ENCODE measurements around the gene CORIN. TPM values are rescaled to one million over a fixed set of nuclear protein-coding genes. Genes with fewer than 3 reads are reported as not detected.
"Not testable (repeated sequence)": the region's sequence is repeated elsewhere in the genome, so short reads cannot be mapped to it uniquely, and the experiment has no call there.

The CORIN gene
- polyA plus RNA-seq, 2 of the 4 experiments (the other 2 are of a cell fraction), result 0.03 TPM; not detected in 1

- ChIA-PET POLR2A (no interaction called here), CTCF (no interaction called here)
- FAIRE-seq, result no peak
- TF ChIP-seq MAFK (IDR thresholded peaks at IDR 0.05; ENCODE audit: partially characterized antibody) (no peak), FOSL2 (IDR thresholded peaks at IDR 0.05) (no peak), FOSL2 (CRISPR knock-in tag; IDR thresholded peaks at IDR 0.05) (no peak), TP53 (CRISPR knock-in tag; IDR thresholded peaks at IDR 0.05) (no peak), HMGXB4 (CRISPR knock-in tag; IDR thresholded peaks at IDR 0.05; ENCODE audit: borderline replicate concordance) (no peak), RAD21 (conservative IDR thresholded peaks at IDR 0.05 in 1 of 2, IDR thresholded peaks at IDR 0.05 in 1 of 2) (no peak)
- 0% methylated on average over 1 of the region's 1 CpG for WGBS (ENCODE audit: missing lambda C conversion rate)
- H3K4me2 ChIP-seq, result no peak overlapping the region
- no peak overlapping the region for H3K4me3 ChIP-seq
- H3K27ac ChIP-seq, result no peak overlapping the region
- ATAC-seq, result no peak
- DNase-seq (ENCODE audit: low read depth in 1 of 2, low spot score in 1 of 2), result no peak
- no peaks in the 10 kb centered on the region for H3K4me1 ChIP-seq
- H3K9me3 ChIP-seq, result no peaks in the 10 kb centered on the region
Measured at GRCh38 chr4:47771020-47771419, 66.8 kb downstream of the CORIN start.

- FAIRE-seq; POLR2A ChIA-PET; H3K4me2 ChIP-seq; H3K9me3 ChIP-seq; DNase-seq (ENCODE audit: low read depth in 1 of 2, low spot score in 1 of 2); H3K4me1 ChIP-seq; ATAC-seq; H3K4me3 ChIP-seq; H3K27ac ChIP-seq; CTCF ChIA-PET: not testable (repeated sequence)
- WGBS (ENCODE audit: missing lambda C conversion rate), result 13% methylated on average over 7 of the region's 7 CpGs
Measured at GRCh38 chr4:47767956-47768355, 69.9 kb downstream of the CORIN start.

- Histone ChIP-seq H3K27ac (no peak overlapping the region), H3K4me2 (no peak overlapping the region), H3K9me3 (no peaks in the 10 kb centered on the region), H3K4me1 (no peaks in the 10 kb centered on the region), H3K4me3 (no peak overlapping the region)
- TF ChIP-seq HMGXB4 (CRISPR knock-in tag; IDR thresholded peaks at IDR 0.05; ENCODE audit: borderline replicate concordance), result no peak
- no peak for TF ChIP-seq SREBF2 (IDR thresholded peaks at IDR 0.05)
- no peak for TF ChIP-seq CBX2 (IDR thresholded peaks at IDR 0.05; ENCODE audit: borderline replicate concordance, low read depth)
- no peak for TF ChIP-seq ZNF302 (CRISPR knock-in tag; IDR thresholded peaks at IDR 0.05)
- no peak for TF ChIP-seq RCOR1 (IDR thresholded peaks at IDR 0.05; ENCODE audit: low read depth, low read length)
- no peak for TF ChIP-seq ZFP36 (IDR thresholded peaks at IDR 0.05; ENCODE audit: borderline replicate concordance, partially characterized antibody)
- TF ChIP-seq NPAS2 (CRISPR knock-in tag; IDR thresholded peaks at IDR 0.05; ENCODE audit: borderline replicate concordance), result no peak
- TF ChIP-seq NR3C1 (IDR thresholded peaks at IDR 0.05), result no peak
- no peak for TF ChIP-seq TP53 (CRISPR knock-in tag; IDR thresholded peaks at IDR 0.05)
- TF ChIP-seq BCL3 (IDR thresholded peaks at IDR 0.05), result no peak
- TF ChIP-seq KDM1A (IDR thresholded peaks at IDR 0.05; ENCODE audit: low read depth), result no peak
- no peak for TF ChIP-seq MAFK (IDR thresholded peaks at IDR 0.05; ENCODE audit: partially characterized antibody)
- no peak for TF ChIP-seq USF2 (IDR thresholded peaks at IDR 0.05)
- no peak for TF ChIP-seq MAZ (IDR thresholded peaks at IDR 0.05; ENCODE audit: borderline replicate concordance, low read depth, low read length)
- FAIRE-seq (no peak), DNase-seq (ENCODE audit: low read depth in 1 of 2, low spot score in 1 of 2) (no peak), ATAC-seq (no peak)
- ChIA-PET CTCF (no interaction called here), POLR2A (no interaction called here)
- WGBS (ENCODE audit: missing lambda C conversion rate), result 21% methylated on average over 6 of the region's 6 CpGs
Measured at GRCh38 chr4:47763279-47763678, 74.6 kb downstream of the CORIN start.
